CD4-positive, alpha-beta T cell treated with Interleukin-4 for 4 hours (primary cell): ENCODE measurements around the gene MECR.
"Not testable (repeated sequence)": the region's sequence is repeated elsewhere in the genome, so short reads cannot be mapped to it uniquely, and the experiment has no call there.

Experiments
- DNase-seq: peaks from one replicate; pipeline ENCODE4 v3.0.0-alpha.2; 2020

The MECR gene

GRCh38 chr1:29234881-29235280 lies 4.1 kb upstream of the MECR start:
- DNase-seq: not testable (repeated sequence)

GRCh38 chr1:29234471-29234870 lies 3.7 kb upstream of the MECR start:
- no peak for DNase-seq

GRCh38 chr1:29233693-29234092 lies 3.0 kb upstream of the MECR start:
- DNase-seq: no peak

GRCh38 chr1:29232387-29232786 lies 1.7 kb upstream of the MECR start:
- no peak for DNase-seq

- no peak for DNase-seq
Observed at GRCh38 chr1:29230204-29230552, 556 bp downstream of the MECR start.

GRCh38 chr1:29227511-29227910 lies 3.2 kb downstream of the MECR start:
- DNase-seq: no peak

- no peak for DNase-seq
Observed at GRCh38 chr1:29225361-29225760, 5.4 kb downstream of the MECR start.

- DNase-seq: no peak
Observed at GRCh38 chr1:29224356-29224837, 6.3 kb downstream of the MECR start.

GRCh38 chr1:29223521-29223920 lies 7.2 kb downstream of the MECR start:
- no peak for DNase-seq

GRCh38 chr1:29222686-29223085 lies 8.0 kb downstream of the MECR start:
- no peak for DNase-seq

- DNase-seq: not testable (repeated sequence)
Observed at GRCh38 chr1:29222260-29222659, 8.5 kb downstream of the MECR start.

- DNase-seq: no peak
Observed at GRCh38 chr1:29221296-29221695, 9.4 kb downstream of the MECR start.

- no peak for DNase-seq
Observed at GRCh38 chr1:29218223-29218622, 12.5 kb downstream of the MECR start.

GRCh38 chr1:29217633-29218032 lies 13.1 kb downstream of the MECR start:
- DNase-seq: no peak

- no peak for DNase-seq
Observed at GRCh38 chr1:29213055-29213454, 17.7 kb downstream of the MECR start.

- no peak for DNase-seq
Observed at GRCh38 chr1:29211086-29212030, 19.4 kb downstream of the MECR start.

- no peak for DNase-seq
Observed at GRCh38 chr1:29210278-29211085, 20.3 kb downstream of the MECR start.

GRCh38 chr1:29209173-29209572 lies 21.6 kb downstream of the MECR start:
- DNase-seq: no peak

- DNase-seq: no peak
Observed at GRCh38 chr1:29208442-29208841, 22.3 kb downstream of the MECR start.

- peak; percentile 84 for DNase-seq
Observed at GRCh38 chr1:29202584-29203340, 28.0 kb downstream of the MECR start.

- DNase-seq: no peak
Observed at GRCh38 chr1:29202053-29202452, 28.7 kb downstream of the MECR start.

GRCh38 chr1:29201595-29202051 lies 29.1 kb downstream of the MECR start:
- no peak for DNase-seq
